Epidermal melanocyte (primary cell): Measurements from ENCODE around the gene ACOT4.
"Not testable (repeated sequence)": the region's sequence is repeated elsewhere in the genome, so short reads cannot be mapped to it uniquely, and the experiment has no call there.

ENCODE experiments used
- DNase-seq: peaks from one replicate; pipeline ENCODE4 v3.0.0; 2011; ENCODE audit warnings: low spot score; ENCODE audit not compliant: insufficient read length

The ACOT4 gene

DNA sequence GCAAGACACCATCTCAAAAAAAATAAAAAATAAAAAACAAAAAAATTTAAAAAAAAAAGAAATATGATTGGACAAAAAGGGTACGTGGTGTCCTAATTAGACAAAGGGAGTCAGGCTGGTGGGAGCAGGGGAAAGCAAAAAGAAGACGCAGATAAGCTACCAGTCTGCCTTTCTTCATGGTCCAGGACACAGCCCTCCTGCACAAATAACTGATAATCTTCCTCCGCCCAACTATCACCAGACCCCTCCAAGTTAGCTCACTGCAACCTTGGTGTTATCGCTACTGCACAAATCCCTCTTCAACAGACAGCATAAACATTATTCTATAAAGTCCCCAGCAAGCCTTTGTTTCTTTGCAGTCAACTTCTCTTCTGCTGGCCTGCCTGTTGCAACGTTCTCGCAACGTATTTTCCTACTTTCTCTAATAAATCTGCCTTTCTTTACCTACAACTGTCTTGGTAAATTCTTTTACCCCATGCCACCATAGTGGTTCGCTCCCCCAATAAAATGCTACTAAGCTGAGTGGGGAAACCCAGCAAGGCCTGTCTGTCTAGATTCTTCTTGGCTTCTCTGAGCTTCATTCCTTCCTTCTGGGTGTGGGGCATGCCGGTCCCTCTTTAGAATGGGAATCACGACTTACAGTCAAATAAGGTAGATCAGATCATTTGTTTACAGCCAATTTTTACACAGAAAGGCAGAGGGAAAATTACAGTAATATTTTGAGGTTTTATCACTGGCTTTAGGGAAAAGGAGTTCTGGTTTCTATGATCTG is 38.5 kb downstream of the ACOT4 start:
- DNase-seq, result no peak

DNA sequence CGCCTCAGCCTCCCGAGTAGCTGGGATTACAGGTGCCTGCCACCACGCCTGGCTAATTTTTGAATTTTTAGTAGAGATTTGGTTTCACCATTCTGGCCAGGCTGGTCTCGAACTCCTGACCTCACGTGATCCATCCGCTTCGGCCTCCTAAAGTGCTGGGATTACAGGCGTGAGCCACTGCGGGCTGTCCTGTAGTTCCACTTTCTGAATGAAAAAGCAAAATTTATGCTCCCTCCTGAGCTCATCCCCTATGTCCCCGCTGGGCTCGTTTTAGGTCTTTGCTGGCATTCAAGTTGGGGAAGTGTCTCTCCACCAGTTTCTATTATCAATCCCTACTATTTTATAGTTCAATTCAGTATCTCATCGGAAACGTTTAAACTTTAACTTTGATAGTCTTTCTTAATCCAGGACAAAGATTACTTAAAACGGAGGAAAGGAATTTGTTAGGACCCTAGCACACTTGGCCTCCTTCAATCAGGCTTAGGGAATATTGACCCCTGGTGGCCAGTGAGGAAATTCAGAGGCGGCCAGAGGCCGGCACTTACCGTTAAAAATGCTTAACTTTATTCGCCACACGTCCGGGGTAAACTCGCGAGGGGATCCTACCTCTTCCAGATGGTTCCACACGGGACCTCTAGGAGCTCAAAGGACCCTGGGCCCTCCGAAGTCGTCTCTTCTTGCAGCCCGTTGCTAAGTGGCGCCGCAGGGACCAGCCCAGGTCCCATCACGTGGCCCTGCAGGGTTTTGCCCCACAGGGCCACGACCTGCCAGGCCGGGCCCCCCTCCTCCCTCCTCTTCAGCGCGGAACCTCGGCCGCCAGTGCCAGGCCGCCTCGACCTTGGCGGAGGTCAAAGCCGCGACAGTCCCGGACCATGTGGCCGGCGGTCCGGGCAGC is 41.7 kb downstream of the ACOT4 start:
- DNase-seq, result peak; percentile 63

DNA sequence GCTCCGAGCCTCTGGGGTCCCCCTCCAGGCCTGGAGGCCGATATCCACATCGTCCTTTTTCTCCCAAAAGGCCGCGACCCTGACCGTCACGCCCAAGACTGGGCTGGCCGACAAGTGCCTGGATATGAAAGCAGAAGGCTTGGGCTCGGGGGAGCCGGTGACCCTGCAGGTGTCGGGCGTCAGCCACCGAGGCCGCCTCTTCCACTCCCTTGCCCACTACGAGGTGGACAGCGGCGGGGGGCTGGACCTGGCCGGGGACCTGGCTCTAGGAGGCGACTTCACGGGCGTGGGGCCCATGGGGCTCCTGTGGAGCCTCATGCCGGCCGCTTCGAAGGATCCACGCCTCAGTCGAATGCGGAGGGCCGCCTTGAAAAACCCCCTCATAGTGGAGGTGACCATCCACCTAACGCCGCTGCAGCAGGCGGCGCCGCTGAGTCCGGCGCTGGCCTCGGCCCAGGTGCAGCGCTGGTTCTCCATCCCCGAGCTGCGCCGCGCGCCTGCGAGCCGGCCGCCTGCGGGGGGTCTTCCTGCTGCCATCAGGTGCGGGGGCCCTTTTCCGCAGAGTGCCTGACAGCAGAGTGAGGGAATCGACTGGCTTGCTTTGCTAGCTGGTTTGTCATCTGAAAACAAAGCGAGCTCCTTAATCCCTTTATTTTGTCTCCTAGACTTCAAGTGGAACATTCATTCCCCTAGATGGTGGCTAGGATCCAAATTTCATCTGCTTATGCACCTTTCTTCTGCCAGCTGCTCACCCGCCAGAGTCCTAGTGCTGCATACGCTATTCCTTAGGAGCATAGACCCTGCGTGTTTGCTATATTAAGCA is 42.5 kb downstream of the ACOT4 start:
- DNase-seq, result no peak

DNA sequence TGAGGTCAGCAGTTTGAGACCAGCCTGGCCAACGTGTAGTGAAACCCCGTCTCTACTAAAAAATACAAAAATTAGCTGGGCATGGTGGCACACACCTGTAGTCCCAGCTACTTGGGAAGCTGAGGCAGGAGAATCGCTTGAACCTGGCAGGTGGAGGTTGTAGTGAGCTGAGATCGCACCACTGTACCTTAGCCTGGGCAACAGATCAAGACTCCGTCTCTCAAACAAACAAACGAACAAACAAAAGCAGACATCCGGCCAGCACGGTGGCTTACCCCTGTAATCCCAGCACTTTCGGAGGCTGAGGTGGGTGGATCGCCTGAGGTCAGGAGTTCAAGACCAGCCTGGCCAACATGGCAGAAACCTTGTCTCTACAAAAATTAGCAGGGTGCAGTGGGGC is 44.7 kb downstream of the ACOT4 start:
- not testable (repeated sequence) for DNase-seq

DNA sequence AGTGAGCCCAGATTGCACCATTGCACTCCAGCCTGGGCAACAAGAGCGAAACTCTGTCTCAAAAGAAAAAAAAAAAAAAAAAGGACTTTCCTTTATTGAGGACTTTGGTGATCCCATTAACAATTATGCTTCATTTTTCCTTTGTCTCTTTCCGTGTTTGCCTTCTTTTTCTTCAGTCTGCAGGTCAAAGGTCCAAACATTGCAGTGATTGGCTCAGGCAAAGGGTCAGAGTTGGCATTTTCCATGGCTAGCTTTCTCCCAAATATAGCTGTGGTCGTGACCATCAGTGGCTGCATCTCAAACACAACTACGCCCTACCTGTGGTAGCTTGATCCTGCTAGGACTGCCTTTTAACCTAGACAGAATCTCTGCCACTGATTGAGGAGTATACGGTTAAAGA is 46.2 kb downstream of the ACOT4 start:
- DNase-seq, result no peak

DNA sequence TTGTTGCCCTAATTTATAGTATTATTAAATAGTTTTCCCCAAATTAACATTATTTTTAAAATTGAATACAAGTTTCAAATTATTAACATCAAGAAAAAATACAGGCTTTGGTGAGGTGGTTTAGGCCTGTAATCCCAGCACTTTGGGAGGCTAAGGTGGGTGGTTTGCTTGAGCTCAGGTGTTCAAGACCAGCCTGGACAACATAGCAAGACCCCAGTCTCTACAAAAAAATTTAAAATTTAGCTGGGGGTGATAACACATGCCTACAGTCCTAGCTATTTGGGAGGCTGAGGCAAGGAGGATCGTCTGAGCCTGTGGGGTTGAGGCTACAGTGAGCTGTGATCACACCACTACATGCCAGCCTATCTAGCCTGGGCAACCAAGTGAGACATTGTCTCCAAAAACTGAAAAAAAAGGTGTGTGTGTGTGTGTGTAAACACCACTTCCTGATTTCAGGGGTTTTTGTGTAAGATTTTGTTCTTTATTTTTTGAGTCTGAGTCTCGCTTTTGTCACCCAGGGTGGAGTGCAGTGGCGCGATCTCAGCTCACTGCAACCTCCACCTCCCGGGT is 49.2 kb downstream of the ACOT4 start:
- DNase-seq, result no peak

DNA sequence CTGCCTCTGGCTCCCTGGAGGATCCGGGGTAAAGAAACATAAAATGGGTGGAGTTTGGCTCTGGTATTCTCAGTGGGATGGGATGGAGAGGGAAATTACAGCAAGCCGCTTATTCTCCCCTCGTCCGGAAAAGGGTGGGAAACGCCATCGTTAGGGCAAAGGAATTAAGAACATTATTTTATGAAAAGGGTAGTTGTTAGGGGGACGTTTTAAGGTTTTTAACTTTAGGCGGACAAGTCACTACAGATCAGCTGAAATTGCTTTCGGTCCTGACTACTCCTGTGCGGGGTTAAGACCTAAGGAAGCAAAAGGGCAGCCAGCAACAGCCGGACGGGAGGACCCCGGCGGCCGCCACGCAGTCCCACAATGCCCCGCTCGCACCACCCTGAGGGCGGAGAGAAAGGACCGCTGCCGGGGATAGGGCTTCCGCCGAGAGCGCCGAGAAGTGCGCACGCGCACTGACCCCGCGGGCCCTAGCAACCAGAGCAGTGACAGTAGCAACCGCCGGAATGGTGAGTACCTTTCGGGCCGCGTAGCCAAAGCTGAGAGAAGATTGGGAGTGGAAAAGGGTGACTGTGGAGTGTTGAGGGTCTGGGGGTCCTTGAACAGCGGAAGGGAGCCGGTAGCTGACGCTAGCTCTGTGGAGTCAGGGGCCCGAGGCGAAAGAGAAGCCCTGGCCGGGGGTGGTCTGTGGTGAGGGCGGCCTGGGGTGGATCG is 53.0 kb downstream of the ACOT4 start, which contains the start of gene DNAL1:
TSS of gene DNAL1 (plus strand) at position 456 of the 717 bp plus-strand sequence. CDS start at position 510, 54 bp downstream.
- peak; percentile 91 for DNase-seq

DNA sequence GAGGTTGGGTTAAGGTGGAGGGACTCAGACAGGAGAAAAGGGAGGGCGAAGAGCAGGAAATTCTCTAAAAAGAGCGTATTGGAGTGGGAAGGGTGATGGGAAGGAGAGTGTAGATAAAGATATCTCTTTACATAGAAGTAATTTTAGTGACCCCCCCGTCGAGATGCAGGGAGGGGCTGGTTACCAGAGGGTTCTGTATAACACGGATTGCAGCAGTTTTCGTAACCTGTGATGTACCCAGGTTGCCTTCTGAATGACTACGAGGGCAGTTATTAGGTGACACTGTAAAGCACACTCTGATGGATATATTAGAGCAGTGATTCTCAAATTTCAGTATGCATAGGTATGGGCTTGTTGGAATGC is 53.6 kb downstream of the ACOT4 start:
- DNase-seq, result no peak
